ENCODE measurements around the gene CYP24A1.

Gene CYP24A1

GRCh38 chr20:54199283-54199682 is 25.5 kb upstream of the CYP24A1 start:
- Histone ChIP-seq H3K9ac (no peak overlapping the region), H4K20me1 (no peaks in the 10 kb centered on the region), H3K4me2 (no peak overlapping the region), H3K4me3 (no peak overlapping the region), H3K36me3 (no peaks in the 10 kb centered on the region), H3K4me1 (peaks cover 0 to 23% (median 5%) of the 10 kb centered on the region in 10 experiments; a peak in 10 of 20 replicates), H3K9me3 (replicated peaks in 1 of 11) (no peaks in the 10 kb centered on the region), H3K27me3 (no peaks in the 10 kb centered on the region), H3K27ac (no peak overlapping the region)
- no peak for TF ChIP-seq Cebpa-rat (IDR thresholded peaks at IDR 0.05)

- H3K27me3 ChIP-seq: no peaks in the 10 kb centered on the region
- no peak overlapping the region for H3K4me3 ChIP-seq
- H3K4me1 ChIP-seq: peaks cover 0 to 9% (median 0%) of the 10 kb centered on the region in 10 experiments; a peak in 6 of 20 replicates
- no peaks in the 10 kb centered on the region for H3K36me3 ChIP-seq
- no peaks in the 10 kb centered on the region for H3K9me3 ChIP-seq (replicated peaks in 1 of 11)
- TF ChIP-seq Cebpa-rat (IDR thresholded peaks at IDR 0.05): no peak
- no peak overlapping the region for H3K9ac ChIP-seq
- no peak overlapping the region for H3K4me2 ChIP-seq
- H4K20me1 ChIP-seq: no peaks in the 10 kb centered on the region
- no peak overlapping the region for H3K27ac ChIP-seq
Measured at GRCh38 chr20:54197621-54198604, 24.1 kb upstream of the CYP24A1 start.

GRCh38 chr20:54195483-54196472 is 22.0 kb upstream of the CYP24A1 start:
- no peaks in the 10 kb centered on the region for H3K36me3 ChIP-seq
- H3K4me2 ChIP-seq: no peak overlapping the region
- H3K4me3 ChIP-seq: no peak overlapping the region
- no peak overlapping the region for H3K27ac ChIP-seq
- TF ChIP-seq Cebpa-rat (IDR thresholded peaks at IDR 0.05): no peak
- no peaks in the 10 kb centered on the region for H3K4me1 ChIP-seq
- H3K27me3 ChIP-seq: no peaks in the 10 kb centered on the region
- no peaks in the 10 kb centered on the region for H3K9me3 ChIP-seq (replicated peaks in 1 of 11)
- H4K20me1 ChIP-seq: no peaks in the 10 kb centered on the region
- H3K9ac ChIP-seq: no peak overlapping the region

- Histone ChIP-seq H3K4me2 (no peak overlapping the region), H3K9ac (no peak overlapping the region), H3K4me1 (no peaks in the 10 kb centered on the region)
Measured at GRCh38 chr20:54194724-54195438, 21.1 kb upstream of the CYP24A1 start.

GRCh38 chr20:54193817-54194216 is 20.0 kb upstream of the CYP24A1 start:
- H3K27me3 ChIP-seq: no peaks in the 10 kb centered on the region
- no peak overlapping the region for H3K9ac ChIP-seq
- TF ChIP-seq Cebpa-rat (IDR thresholded peaks at IDR 0.05): no peak

More at GRCh38 chr20:54194724-54195438, 21.1 kb upstream of the CYP24A1 start:
- no peaks in the 10 kb centered on the region for H3K9me3 ChIP-seq (replicated peaks in 1 of 11)
- no peak for TF ChIP-seq Cebpa-rat (IDR thresholded peaks at IDR 0.05)
- H3K27ac ChIP-seq: no peak overlapping the region
- no peak overlapping the region for H3K4me3 ChIP-seq
- H3K27me3 ChIP-seq: no peaks in the 10 kb centered on the region
- no peaks in the 10 kb centered on the region for H3K36me3 ChIP-seq
- no peaks in the 10 kb centered on the region for H4K20me1 ChIP-seq

GRCh38 chr20:54190217-54190616 is 16.4 kb upstream of the CYP24A1 start:
- TF ChIP-seq Cebpa-rat (IDR thresholded peaks at IDR 0.05): no peak

More at GRCh38 chr20:54193817-54194216, 20.0 kb upstream of the CYP24A1 start:
- no peak overlapping the region for H3K4me3 ChIP-seq
- no peak overlapping the region for H3K27ac ChIP-seq
- no peaks in the 10 kb centered on the region for H3K4me1 ChIP-seq
- no peaks in the 10 kb centered on the region for H3K9me3 ChIP-seq (replicated peaks in 1 of 11)
- no peak overlapping the region for H3K4me2 ChIP-seq
- no peaks in the 10 kb centered on the region for H3K36me3 ChIP-seq
- H4K20me1 ChIP-seq: no peaks in the 10 kb centered on the region

GRCh38 chr20:54189630-54190029 is 15.8 kb upstream of the CYP24A1 start:
- Histone ChIP-seq H3K4me1 (no peaks in the 10 kb centered on the region), H3K9ac (no peak overlapping the region), H3K4me3 (no peak overlapping the region), H3K36me3 (no peaks in the 10 kb centered on the region), H4K20me1 (no peaks in the 10 kb centered on the region), H3K27ac (no peak overlapping the region), H3K27me3 (no peaks in the 10 kb centered on the region), H3K9me3 (replicated peaks in 1 of 11) (no peaks in the 10 kb centered on the region), H3K4me2 (no peak overlapping the region)
- no peak for TF ChIP-seq Cebpa-rat (IDR thresholded peaks at IDR 0.05)

More at GRCh38 chr20:54190217-54190616, 16.4 kb upstream of the CYP24A1 start:
- H3K4me1 ChIP-seq: no peaks in the 10 kb centered on the region
- no peaks in the 10 kb centered on the region for H3K36me3 ChIP-seq
- no peaks in the 10 kb centered on the region for H4K20me1 ChIP-seq
- no peak overlapping the region for H3K27ac ChIP-seq
- no peak overlapping the region for H3K4me2 ChIP-seq
- no peaks in the 10 kb centered on the region for H3K27me3 ChIP-seq
- H3K4me3 ChIP-seq: no peak overlapping the region
- H3K9me3 ChIP-seq (replicated peaks in 1 of 11): no peaks in the 10 kb centered on the region
- H3K9ac ChIP-seq: no peak overlapping the region

- TF ChIP-seq Cebpa-rat (IDR thresholded peaks at IDR 0.05): no peak
- no peak overlapping the region for H3K4me2 ChIP-seq
Measured at GRCh38 chr20:54188132-54188849, 14.5 kb upstream of the CYP24A1 start.

More at GRCh38 chr20:54188132-54188849, 14.5 kb upstream of the CYP24A1 start:
- no peak overlapping the region for H3K9ac ChIP-seq
- no peak overlapping the region for H3K27ac ChIP-seq
- H3K27me3 ChIP-seq: no peaks in the 10 kb centered on the region
- no peaks in the 10 kb centered on the region for H4K20me1 ChIP-seq
- no peak overlapping the region for H3K4me3 ChIP-seq
- no peaks in the 10 kb centered on the region for H3K9me3 ChIP-seq (replicated peaks in 1 of 11)
- H3K36me3 ChIP-seq: no peaks in the 10 kb centered on the region
- no peaks in the 10 kb centered on the region for H3K4me1 ChIP-seq

Data from BLaER1 treated with 17β-estradiol and CSF1 and Interleukin-3, amounts not matched to agents 10 nM and 100 nM (cell line).